GM19099 (cell line): ENCODE data around the gene CNKSR2.
A peak's percentile ranks its signal among the peaks of the same experiment; 100 is the strongest.

Experiments used
- POLR2A ChIP-seq: IDR thresholded peaks from 3 replicates; pipeline ENCODE4 v1.6.1; 2011; ENCODE audit warnings: low read depth; ENCODE audit not compliant: insufficient read length; ENCODE audit errors: extremely low read depth

CNKSR2 gene

GRCh38 chrX:21374163-21374993, at the start of gene CNKSR2:
Gene CNKSR2, plus strand, starts transcription at chrX:21374418. Its CDS starts 480 bp downstream, at chrX:21374898.
- TF ChIP-seq POLR2A: peak; percentile 65

- TF ChIP-seq POLR2A: no peak
Observed at GRCh38 chrX:21354725-21355124, 19.5 kb upstream of the CNKSR2 start.

GRCh38 chrX:21355831-21356230, 18.4 kb upstream of the CNKSR2 start:
- no peak for TF ChIP-seq POLR2A

GRCh38 chrX:21369613-21370012, 4.6 kb upstream of the CNKSR2 start:
- TF ChIP-seq POLR2A: no peak

GRCh38 chrX:21373001-21373400, 1.2 kb upstream of the CNKSR2 start:
- no peak for TF ChIP-seq POLR2A

GRCh38 chrX:21373637-21374162, 518 bp upstream of the CNKSR2 start:
- TF ChIP-seq POLR2A: no peak

GRCh38 chrX:21374994-21375707, 933 bp downstream of the CNKSR2 start:
- no peak for TF ChIP-seq POLR2A

- TF ChIP-seq POLR2A: no peak
Observed at GRCh38 chrX:21375708-21376009, 1.4 kb downstream of the CNKSR2 start.

- no peak for TF ChIP-seq POLR2A
Observed at GRCh38 chrX:21376636-21377035, 2.4 kb downstream of the CNKSR2 start.

- no peak for TF ChIP-seq POLR2A
Observed at GRCh38 chrX:21379991-21380390, 5.8 kb downstream of the CNKSR2 start.

GRCh38 chrX:21382715-21383114, 8.5 kb downstream of the CNKSR2 start:
- no peak for TF ChIP-seq POLR2A

GRCh38 chrX:21383546-21383945, 9.3 kb downstream of the CNKSR2 start:
- TF ChIP-seq POLR2A: no peak

- TF ChIP-seq POLR2A: no peak
Observed at GRCh38 chrX:21384178-21384577, 10.0 kb downstream of the CNKSR2 start.

GRCh38 chrX:21394792-21395191, 20.6 kb downstream of the CNKSR2 start:
- TF ChIP-seq POLR2A: no peak

- TF ChIP-seq POLR2A: no peak
Observed at GRCh38 chrX:21398426-21398825, 24.2 kb downstream of the CNKSR2 start.

- TF ChIP-seq POLR2A: no peak
Observed at GRCh38 chrX:21400408-21401121, 26.3 kb downstream of the CNKSR2 start.

GRCh38 chrX:21408307-21408706, 34.1 kb downstream of the CNKSR2 start:
- TF ChIP-seq POLR2A: no peak
